GM23248 (cell line): ENCODE results near the gene GCC1. TPM values are rescaled to one million over a fixed set of nuclear protein-coding genes. Genes with fewer than 3 reads are reported as not detected.

ENCODE experiments used
- DNase-seq: peaks from one replicate; pipeline ENCODE4 v3.0.0-alpha.2; 2015
- H2AFZ ChIP-seq: fragments of 200-600 bp; sonication (generic); 2 replicates; pipeline ENCODE4 v1.6.1; 2016; ENCODE audit warnings: antibody characterized with exemption
- H3F3A ChIP-seq: fragments of 200-600 bp; sonication (generic); 2 replicates; pipeline ENCODE4 v1.6.1; 2016; ENCODE audit warnings: mild to moderate bottlenecking, antibody characterized with exemption, mixed run types; ENCODE audit not compliant: insufficient read depth
- H3K27ac ChIP-seq: fragments of 200-600 bp; sonication (generic); 2 replicates; pipeline ENCODE4 v1.5.1; 2016; ENCODE audit warnings: mild to moderate bottlenecking
- H3K27me3 ChIP-seq: fragments of 200-600 bp; sonication (generic); replicated peaks from 2 replicates; pipeline ENCODE4 v1.6.1; 2016; ENCODE audit warnings: mild to moderate bottlenecking; ENCODE audit not compliant: insufficient read depth
- H3K36me3 ChIP-seq: fragments of 200-600 bp; sonication (generic); 2 replicates; pipeline ENCODE4 v1.6.1; 2016; ENCODE audit warnings: low read depth, mild to moderate bottlenecking
- H3K4me1 ChIP-seq: fragments of 200-600 bp; sonication (generic); 2 replicates; pipeline ENCODE4 v1.6.1; 2016; ENCODE audit warnings: mild to moderate bottlenecking; ENCODE audit not compliant: insufficient read depth
- H3K4me2 ChIP-seq: fragments of 200-600 bp; sonication (generic); one replicate; pipeline ENCODE4 v1.6.1; 2016; ENCODE audit warnings: mild to moderate bottlenecking; ENCODE audit not compliant: unreplicated experiment
- H3K4me3 ChIP-seq: fragments of 200-600 bp; sonication (generic); 2 replicates; pipeline ENCODE4 v1.5.1; 2016; ENCODE audit warnings: mild to moderate bottlenecking
- H3K79me2 ChIP-seq: fragments of 200-600 bp; sonication (generic); 2 replicates; pipeline ENCODE4 v1.6.1; 2016; ENCODE audit warnings: mild to moderate bottlenecking; ENCODE audit not compliant: insufficient read depth
- H3K9ac ChIP-seq: fragments of 200-600 bp; sonication (generic); 2 replicates; pipeline ENCODE4 v1.6.1; 2016; ENCODE audit warnings: mild to moderate bottlenecking
- H3K9me2 ChIP-seq: fragments of 200-600 bp; sonication (generic); 2 replicates; pipeline ENCODE4 v1.6.1; 2016; ENCODE audit warnings: mixed run types, mild to moderate bottlenecking, moderate library complexity; ENCODE audit not compliant: insufficient read depth
- H3K9me3 ChIP-seq: fragments of 200-600 bp; sonication (generic); one replicate; pipeline ENCODE4 v1.6.1; 2017; ENCODE audit warnings: low read depth
- H4K20me1 ChIP-seq: fragments of 200-600 bp; sonication (generic); 2 replicates; pipeline ENCODE4 v1.6.0; 2016; ENCODE audit not compliant: insufficient read depth
- EZH2 ChIP-seq: fragments of 200-600 bp; sonication (generic); IDR thresholded peaks from 2 replicates; pipeline ENCODE4 v1.6.1; 2018; ENCODE audit warnings: antibody characterized with exemption, mild to moderate bottlenecking; ENCODE audit not compliant: insufficient read depth, poor library complexity, severe bottlenecking
- EZH2phosphoT487 ChIP-seq: fragments of 200-600 bp; sonication (generic); IDR thresholded peaks from 2 replicates; pipeline ENCODE4 v1.6.1; 2018; ENCODE audit warnings: antibody characterized with exemption, moderate library complexity, mild to moderate bottlenecking, low read depth; ENCODE audit not compliant: insufficient read depth
- WGBS, 2 experiments: methylation state at CpG; one replicate each; pipeline ENCODE4 v1.1.6; 2015 to 2017; ENCODE audit warnings: low lambda C conversion rate in 2 of 2, low coverage in 1 of 2; ENCODE audit errors: missing lambda C conversion rate in 2 of 2; 5-methylcytosine and 5-hydroxymethylcytosine counted together
- in situ Hi-C: fragments of 300-500 bp; cut with MboI; formaldehyde crosslinking; loops from 2 replicates; pipeline ENCODE4 v1.15.0; 2020
- polyA plus RNA-seq: library from polyadenylated mRNA; unstranded; fragments of >200 nt; fragmentation: Nextera tagmentation; extraction: Ambion mirVana; gene quantifications from 2 replicates; pipeline ENCODE4 v1.2.1, GENCODE V29; 2016
- total RNA-seq: library from RNA; depleted of rRNA; stranded (reverse); fragments of >200 nt; shearing (Covaris generic); gene quantifications from 2 replicates; pipeline ENCODE4 v1.2.3, GENCODE V29; 2014

The GCC1 gene
- total and polyA plus RNA-seq, 2 experiments from 2014 or later = 13.8 to 17.9 TPM

DNA sequence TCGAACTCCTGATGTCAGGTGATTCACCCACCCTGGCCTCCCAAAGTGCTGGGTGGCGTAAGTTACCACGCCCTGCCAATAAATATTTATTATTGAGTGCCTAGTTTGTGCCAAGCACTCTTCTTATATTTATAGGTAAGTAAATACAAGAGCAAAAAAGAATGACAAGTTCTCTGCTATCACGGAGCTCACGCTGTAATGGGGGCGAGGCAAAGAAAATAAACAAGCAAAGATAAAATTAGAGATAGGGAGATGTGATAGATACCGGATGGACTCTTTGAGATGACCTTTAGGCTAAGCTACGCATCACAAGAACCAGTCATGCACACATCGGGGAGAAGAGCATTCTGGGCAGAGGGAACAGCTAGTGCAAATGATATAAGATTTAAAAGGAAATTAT is 46.3 kb downstream of the GCC1 start:
- no peak for DNase-seq
- Histone ChIP-seq H2AFZ (no peak overlapping the region), H3K79me2 (no peaks in the 10 kb centered on the region), H3K4me1 (no peaks in the 10 kb centered on the region), H3K9me2 (no peaks in the 10 kb centered on the region), H3F3A (no peaks in the 10 kb centered on the region), H3K4me2 (no peak overlapping the region), H4K20me1 (no peaks in the 10 kb centered on the region), H3K9me3 (no peaks in the 10 kb centered on the region), H3K27me3 (peaks cover 54% of the 10 kb centered on the region), H3K36me3 (no peaks in the 10 kb centered on the region), H3K9ac (no peak overlapping the region), H3K4me3 (no peak overlapping the region), H3K27ac (no peak overlapping the region)
- WGBS, 2 experiments = 46 to 58% methylated on average over 9 of the region's 9 CpGs
- TF ChIP-seq EZH2 (no peak), EZH2phosphoT487 (no peak)
- in situ Hi-C loops = no loop called here

DNA sequence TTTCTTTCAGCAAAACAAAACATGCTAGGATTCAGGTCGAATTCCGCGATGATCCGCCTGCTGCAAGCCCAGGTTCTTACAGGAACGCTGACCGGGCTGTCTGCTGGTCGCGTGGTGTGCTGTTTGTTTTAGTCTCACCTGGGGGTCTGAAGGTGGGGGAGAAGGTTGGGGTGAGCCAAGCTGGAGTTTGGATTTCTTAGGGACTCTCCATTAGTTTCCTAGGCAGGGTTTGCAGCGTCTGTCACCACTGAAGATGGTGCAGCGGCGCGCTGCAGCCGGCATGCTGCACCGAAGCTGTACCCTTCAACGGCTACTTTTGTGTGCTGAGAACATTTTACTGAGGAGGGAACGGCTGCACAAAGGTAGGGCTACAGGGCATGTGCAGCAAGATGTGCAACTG is 48.7 kb downstream of the GCC1 start:
- Histone ChIP-seq H3K4me1 (no peaks in the 10 kb centered on the region), H3K4me3 (peak overlapping the region; percentile 60), H3K27me3 (peaks cover 60% of the 10 kb centered on the region), H3K36me3 (no peaks in the 10 kb centered on the region), H3F3A (no peaks in the 10 kb centered on the region), H3K9ac (no peak overlapping the region), H3K27ac (no peak overlapping the region), H4K20me1 (no peaks in the 10 kb centered on the region), H3K79me2 (no peaks in the 10 kb centered on the region), H3K9me2 (no peaks in the 10 kb centered on the region), H3K4me2 (peak overlapping the region; percentile 57), H3K9me3 (no peaks in the 10 kb centered on the region), H2AFZ (peak overlapping the region; percentile 44; the same call in 1 of the 2 replicates)
- 1 to 7% methylated on average over 16 of the region's 16 CpGs for WGBS, 2 experiments
- in situ Hi-C loops = no loop called here
- DNase-seq = peak; percentile 22
- TF ChIP-seq EZH2phosphoT487 (no peak), EZH2 (no peak)

DNA sequence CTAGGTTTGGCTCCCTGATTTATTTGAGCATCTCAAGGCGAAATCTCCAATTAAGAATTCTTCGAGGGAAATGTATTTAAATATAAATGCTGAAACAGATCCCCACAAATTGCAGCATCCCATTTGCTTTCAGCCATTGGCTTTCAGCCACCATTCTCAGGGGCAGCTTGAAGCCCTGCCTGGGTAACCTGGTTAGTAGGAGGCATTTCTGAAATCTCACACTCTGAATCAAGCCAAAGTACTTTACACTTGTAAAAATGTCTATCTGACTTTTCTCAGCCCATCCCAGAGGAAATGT is 49.1 kb downstream of the GCC1 start:
- no peaks in the 10 kb centered on the region for H3K79me2 ChIP-seq
- H3K9me3 ChIP-seq = no peaks in the 10 kb centered on the region
- in situ Hi-C loops = no loop called here
- WGBS, 2 experiments = 67 to 68% methylated on average over 2 of the region's 2 CpGs
- TF ChIP-seq EZH2phosphoT487 (no peak), EZH2 (no peak)
- no peak overlapping the region for H3K9ac ChIP-seq
- DNase-seq = no peak
- no peak overlapping the region for H3K27ac ChIP-seq
- peaks cover 64% of the 10 kb centered on the region for H3K27me3 ChIP-seq
- H3K4me3 ChIP-seq = no peak overlapping the region
- H2AFZ ChIP-seq = no peak overlapping the region
- no peaks in the 10 kb centered on the region for H4K20me1 ChIP-seq
- no peaks in the 10 kb centered on the region for H3K9me2 ChIP-seq
- peak overlapping the region; percentile 57 for H3K4me2 ChIP-seq
- no peaks in the 10 kb centered on the region for H3K36me3 ChIP-seq
- no peaks in the 10 kb centered on the region for H3F3A ChIP-seq
- no peaks in the 10 kb centered on the region for H3K4me1 ChIP-seq

DNA sequence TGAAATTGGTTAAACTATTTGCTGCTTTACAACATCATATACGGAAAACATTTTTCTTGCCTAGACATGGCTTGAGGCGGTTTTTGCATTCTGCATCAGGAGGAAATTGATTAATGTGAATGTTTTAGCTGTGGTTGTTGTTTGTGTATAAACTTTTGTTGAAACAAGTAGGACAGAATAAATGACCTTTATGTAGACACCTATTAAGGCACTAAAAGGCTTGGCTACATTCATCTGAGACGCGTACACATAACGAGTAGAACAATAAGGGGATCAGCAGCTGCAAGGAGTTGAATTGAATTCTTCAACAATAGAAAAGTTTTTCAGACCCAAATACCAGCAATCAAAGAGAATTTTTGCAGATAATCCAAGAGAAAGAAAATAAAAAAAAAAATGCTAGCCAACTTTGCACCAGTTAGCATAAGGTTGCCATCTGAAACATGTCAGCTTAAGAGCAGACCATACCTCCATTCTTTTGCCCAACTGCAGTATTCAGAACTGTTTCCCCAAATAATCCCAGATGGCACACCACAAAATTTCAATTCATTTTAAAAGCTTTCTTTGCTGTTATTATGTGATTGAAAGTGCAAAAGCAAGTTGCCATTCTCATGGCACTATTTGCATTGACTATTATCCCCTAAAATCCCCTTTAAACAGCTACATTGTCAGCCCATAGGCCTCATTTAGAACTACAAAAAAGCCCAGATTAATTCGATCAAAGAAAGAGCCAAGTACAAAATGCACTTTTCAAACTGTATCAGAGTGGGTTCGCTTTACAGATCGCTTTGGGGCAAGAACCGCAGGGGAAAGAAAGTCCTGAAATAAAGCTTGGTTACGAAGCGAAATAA is 49.6 kb downstream of the GCC1 start:
- H3F3A ChIP-seq = no peaks in the 10 kb centered on the region
- in situ Hi-C loops = no loop called here
- H3K9me2 ChIP-seq = no peaks in the 10 kb centered on the region
- WGBS, 2 experiments = 78 to 80% methylated on average over 11 of the region's 11 CpGs
- no peak overlapping the region for H3K27ac ChIP-seq
- H3K27me3 ChIP-seq = peaks cover 66% of the 10 kb centered on the region
- TF ChIP-seq EZH2 (no peak), EZH2phosphoT487 (no peak)
- H3K9me3 ChIP-seq = no peaks in the 10 kb centered on the region
- no peak for DNase-seq
- no peak overlapping the region for H2AFZ ChIP-seq
- H3K4me1 ChIP-seq = no peaks in the 10 kb centered on the region
- H3K36me3 ChIP-seq = no peaks in the 10 kb centered on the region
- H3K79me2 ChIP-seq = no peaks in the 10 kb centered on the region
- no peak overlapping the region for H3K9ac ChIP-seq
- H3K4me2 ChIP-seq = no peak overlapping the region
- no peaks in the 10 kb centered on the region for H4K20me1 ChIP-seq
- no peak overlapping the region for H3K4me3 ChIP-seq

DNA sequence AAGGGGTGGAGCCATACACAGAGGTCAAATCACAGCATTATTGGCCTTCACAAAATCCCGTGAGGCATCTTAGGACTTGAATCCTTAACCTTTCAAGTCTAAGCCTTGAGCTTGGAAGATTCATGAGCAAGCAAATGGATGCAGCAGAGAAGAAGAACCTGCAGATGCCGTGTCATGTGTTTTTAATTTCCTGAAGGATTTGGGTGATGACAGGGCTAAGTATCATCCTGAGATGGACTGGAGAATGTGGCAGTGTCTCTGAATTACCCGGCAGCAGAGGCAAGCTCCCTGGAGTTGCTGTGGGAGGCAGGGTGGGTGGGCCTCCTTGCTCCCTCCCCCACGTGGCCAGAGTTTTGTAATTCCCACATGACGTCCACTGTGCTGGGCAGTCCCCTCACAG is 50.8 kb downstream of the GCC1 start:
- in situ Hi-C loops = no loop called here
- H3K27me3 ChIP-seq = peaks cover 62% of the 10 kb centered on the region
- no peaks in the 10 kb centered on the region for H3F3A ChIP-seq

More for the DNA sequence above, 50.8 kb downstream of the GCC1 start:
- no peaks in the 10 kb centered on the region for H3K9me3 ChIP-seq
- H3K27ac ChIP-seq = no peak overlapping the region
- H3K4me2 ChIP-seq = no peak overlapping the region
- H3K9ac ChIP-seq = no peak overlapping the region
- H3K79me2 ChIP-seq = no peaks in the 10 kb centered on the region
- H3K4me3 ChIP-seq = no peak overlapping the region
- no peaks in the 10 kb centered on the region for H3K36me3 ChIP-seq
- H4K20me1 ChIP-seq = no peaks in the 10 kb centered on the region
- no peaks in the 10 kb centered on the region for H3K9me2 ChIP-seq
- no peak overlapping the region for H2AFZ ChIP-seq
- TF ChIP-seq EZH2phosphoT487 = no peak
- no peak for TF ChIP-seq EZH2
- DNase-seq = no peak
- no peaks in the 10 kb centered on the region for H3K4me1 ChIP-seq
- 3% methylated on average over 5 of the region's 5 CpGs for WGBS, 2 experiments
